Measurements from ENCODE around the gene RTF2. TPM values are rescaled to one million over a fixed set of nuclear protein-coding genes. Genes with fewer than 3 reads are reported as not detected.

The RTF2 gene
- total RNA-seq, 1 experiment from 2014 or later: 89.2 TPM

GRCh38 chr20:56517211-56517610 lies 48.8 kb downstream of the RTF2 start:
- ChIA-PET CTCF (no interaction called here), POLR2A (no interaction called here)
- TF ChIP-seq SIN3A (IDR thresholded peaks at IDR 0.05; ENCODE audit: borderline replicate concordance, insufficient read depth, low read depth, low read length) (no peak), POLR2AphosphoS5 (IDR thresholded peaks at IDR 0.05; ENCODE audit: low read depth, low read length) (no peak)
- in situ Hi-C loops (cut with HindIII; ENCODE audit: low pct_unique_long_range_greater_than_20kb, low sequenced_read_pairs) (no loop called here), intact Hi-C loops (cut with micrococcal nuclease; ENCODE audit: unreplicated experiment) (no loop called here)
- Histone ChIP-seq H3K4me1 (ENCODE audit: control insufficient read depth, insufficient read depth, low read length) (no peaks in the 10 kb centered on the region), H3K27ac (ENCODE audit: low read length) (no peak overlapping the region), H3K9me3 (ENCODE audit: control insufficient read depth, insufficient read depth, low read depth, low read length) (no peaks in the 10 kb centered on the region), H3K27me3 (ENCODE audit: control insufficient read depth, insufficient read depth, low read length) (no peaks in the 10 kb centered on the region), H3K4me3 (ENCODE audit: low read depth in 2 of 2, low read length in 2 of 2) (no peak overlapping the region), H3K36me3 (ENCODE audit: control insufficient read depth, insufficient read depth, low read length) (peaks cover 3% of the 10 kb centered on the region)
- BruUV-seq (replicated peaks): no TSS peak
- DNase-seq (ENCODE audit: low read depth, low spot score) (no peak), ATAC-seq (no peak)

DNA sequence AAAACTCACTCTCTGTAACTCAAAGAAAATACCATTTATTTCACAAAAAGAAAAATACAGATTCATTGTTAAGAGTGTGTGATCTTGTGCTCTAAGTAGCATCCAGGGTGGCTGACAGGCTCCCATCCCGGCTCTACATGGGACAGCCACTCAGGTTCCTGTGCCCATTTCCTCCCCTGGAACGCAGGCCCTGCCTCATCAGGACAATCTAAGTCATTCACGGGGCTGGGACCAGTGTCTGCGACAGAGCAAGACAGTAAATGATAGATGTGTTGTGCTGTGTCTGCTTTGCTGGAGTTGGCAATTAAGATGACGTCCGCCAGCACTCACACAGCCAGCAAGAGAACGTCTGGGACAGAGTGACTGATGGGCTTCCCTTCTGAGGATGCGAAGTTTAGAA lies 49.2 kb downstream of the RTF2 start:
- H3K4me3 ChIP-seq (ENCODE audit: low read depth in 2 of 2, low read length in 2 of 2): no peak overlapping the region
- H3K4me1 ChIP-seq (ENCODE audit: control insufficient read depth, insufficient read depth, low read length): no peaks in the 10 kb centered on the region
- no peaks in the 10 kb centered on the region for H3K27me3 ChIP-seq (ENCODE audit: control insufficient read depth, insufficient read depth, low read length)
- intact Hi-C loops (cut with micrococcal nuclease; ENCODE audit: unreplicated experiment): no loop called here
- no peaks in the 10 kb centered on the region for H3K9me3 ChIP-seq (ENCODE audit: control insufficient read depth, insufficient read depth, low read depth, low read length)
- CTCF ChIA-PET: no interaction called here
- BruUV-seq (replicated peaks): no TSS peak
- no peak for ATAC-seq
- in situ Hi-C loops (cut with HindIII; ENCODE audit: low pct_unique_long_range_greater_than_20kb, low sequenced_read_pairs): no loop called here
- POLR2A ChIA-PET: no interaction called here
- no peak overlapping the region for H3K27ac ChIP-seq (ENCODE audit: low read length)
- no peak for DNase-seq (ENCODE audit: low read depth, low spot score)
- peaks cover 3% of the 10 kb centered on the region for H3K36me3 ChIP-seq (ENCODE audit: control insufficient read depth, insufficient read depth, low read length)
- no peak for TF ChIP-seq POLR2AphosphoS5 (IDR thresholded peaks at IDR 0.05; ENCODE audit: low read depth, low read length)
- no peak for TF ChIP-seq TCF7L2 (IDR thresholded peaks at IDR 0.05; ENCODE audit: low read depth, low read length)
- no peak for TF ChIP-seq SIN3A (IDR thresholded peaks at IDR 0.05; ENCODE audit: borderline replicate concordance, insufficient read depth, low read depth, low read length)
- TF ChIP-seq CTCF (IDR thresholded peaks at IDR 0.05): no peak
- no peak for TF ChIP-seq REST (IDR thresholded peaks at IDR 0.05; ENCODE audit: insufficient read depth in 1 of 2, low read depth in 2 of 2, low read length in 1 of 2)

GRCh38 chr20:56518126-56518525 lies 49.7 kb downstream of the RTF2 start:
- ChIA-PET POLR2A (no interaction called here), CTCF (no interaction called here)
- ATAC-seq (no peak), DNase-seq (ENCODE audit: low read depth, low spot score) (no peak)
- no peak overlapping the region for H3K27ac ChIP-seq (ENCODE audit: low read length)
- in situ Hi-C loops (cut with HindIII; ENCODE audit: low pct_unique_long_range_greater_than_20kb, low sequenced_read_pairs): no loop called here
- H3K27me3 ChIP-seq (ENCODE audit: control insufficient read depth, insufficient read depth, low read length): no peaks in the 10 kb centered on the region
- intact Hi-C loops (cut with micrococcal nuclease; ENCODE audit: unreplicated experiment): no loop called here
- H3K4me3 ChIP-seq (ENCODE audit: low read depth in 2 of 2, low read length in 2 of 2): no peak overlapping the region
- H3K36me3 ChIP-seq (ENCODE audit: control insufficient read depth, insufficient read depth, low read length): peaks cover 3% of the 10 kb centered on the region
- TF ChIP-seq REST (IDR thresholded peaks at IDR 0.05; ENCODE audit: insufficient read depth in 1 of 2, low read depth in 2 of 2, low read length in 1 of 2): no peak
- no peak for TF ChIP-seq SIN3A (IDR thresholded peaks at IDR 0.05; ENCODE audit: borderline replicate concordance, insufficient read depth, low read depth, low read length)
- no peak for TF ChIP-seq CTCF (IDR thresholded peaks at IDR 0.05)
- TF ChIP-seq POLR2AphosphoS5 (IDR thresholded peaks at IDR 0.05; ENCODE audit: low read depth, low read length): no peak
- TF ChIP-seq TCF7L2 (IDR thresholded peaks at IDR 0.05; ENCODE audit: low read depth, low read length): no peak
- TSS peak; percentile 71 for BruUV-seq (replicated peaks)
- H3K9me3 ChIP-seq (ENCODE audit: control insufficient read depth, insufficient read depth, low read depth, low read length): no peaks in the 10 kb centered on the region
- H3K4me1 ChIP-seq (ENCODE audit: control insufficient read depth, insufficient read depth, low read length): no peaks in the 10 kb centered on the region
